Daoy (cell line): ENCODE data around the gene HAUS3. TPM values are rescaled to one million over a fixed set of nuclear protein-coding genes. Genes with fewer than 3 reads are reported as not detected.
A peak's percentile ranks its signal among the peaks of the same experiment; 100 is the strongest.

Source experiments
- DNase-seq: peaks from one replicate; pipeline ENCODE4 v3.0.0-alpha.2; 2015; ENCODE audit warnings: low read depth
- total RNA-seq: library from RNA; depleted of rRNA; stranded (reverse); fragments of >200 nt; shearing (Covaris generic); gene quantifications from 2 replicates; pipeline ENCODE4 v1.2.3, GENCODE V29; 2014

Gene HAUS3
- total RNA-seq, 1 experiment from 2014 or later, result 13.4 TPM

- DNase-seq, result no peak
Observed at GRCh38 chr4:2263926-2264321, 22.0 kb upstream of the HAUS3 start.

- DNase-seq, result no peak
Observed at GRCh38 chr4:2262944-2263250, 21.0 kb upstream of the HAUS3 start.

DNA sequence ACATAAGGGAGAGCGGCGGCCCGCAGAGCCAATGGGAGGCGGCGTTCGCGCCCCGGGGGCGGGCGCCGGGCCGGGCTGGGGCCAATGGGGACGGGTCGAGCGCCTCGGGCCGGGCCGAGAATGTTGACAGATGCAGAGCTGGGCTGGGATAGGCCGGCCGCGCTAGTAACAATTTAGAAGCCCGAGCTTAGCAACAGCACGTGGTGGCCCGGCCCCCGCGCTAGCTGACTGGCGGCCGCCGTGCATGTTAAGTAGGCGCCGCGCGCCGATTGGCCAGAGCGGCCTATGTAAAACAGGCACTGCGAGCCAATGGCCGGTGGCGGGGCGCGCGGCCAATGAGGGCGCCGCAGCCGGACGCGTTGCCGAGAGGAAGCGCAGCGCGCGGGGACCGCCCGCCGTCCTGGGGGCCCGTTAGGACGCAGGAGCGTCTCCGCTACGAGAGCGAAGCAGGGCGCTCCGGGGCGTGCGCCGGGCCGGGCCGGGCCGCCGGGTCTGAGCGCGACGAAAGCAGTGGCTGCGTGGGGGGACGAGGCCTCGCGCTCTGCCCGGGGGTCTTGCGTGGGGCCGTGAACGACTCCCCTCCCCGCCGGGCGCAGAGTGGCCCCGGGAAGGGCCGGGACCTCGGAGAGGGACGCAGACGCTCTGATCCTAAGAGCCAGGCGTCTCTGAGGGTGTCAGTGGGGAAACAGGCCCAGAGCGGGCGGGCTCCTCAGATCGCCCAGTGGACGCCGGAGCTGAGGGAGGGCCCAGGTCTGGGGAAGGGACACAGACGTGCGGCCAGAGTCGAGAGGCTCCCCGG, 20.4 kb upstream of the HAUS3 start:
- peak; percentile 100 for DNase-seq

GRCh38 chr4:2261853-2262144, 19.9 kb upstream of the HAUS3 start, which contains the start of gene MXD4:
TSS of gene MXD4 (minus strand) at chr4:2262109. CDS start at chr4:2261980, 129 bp downstream.
- no peak for DNase-seq

DNA sequence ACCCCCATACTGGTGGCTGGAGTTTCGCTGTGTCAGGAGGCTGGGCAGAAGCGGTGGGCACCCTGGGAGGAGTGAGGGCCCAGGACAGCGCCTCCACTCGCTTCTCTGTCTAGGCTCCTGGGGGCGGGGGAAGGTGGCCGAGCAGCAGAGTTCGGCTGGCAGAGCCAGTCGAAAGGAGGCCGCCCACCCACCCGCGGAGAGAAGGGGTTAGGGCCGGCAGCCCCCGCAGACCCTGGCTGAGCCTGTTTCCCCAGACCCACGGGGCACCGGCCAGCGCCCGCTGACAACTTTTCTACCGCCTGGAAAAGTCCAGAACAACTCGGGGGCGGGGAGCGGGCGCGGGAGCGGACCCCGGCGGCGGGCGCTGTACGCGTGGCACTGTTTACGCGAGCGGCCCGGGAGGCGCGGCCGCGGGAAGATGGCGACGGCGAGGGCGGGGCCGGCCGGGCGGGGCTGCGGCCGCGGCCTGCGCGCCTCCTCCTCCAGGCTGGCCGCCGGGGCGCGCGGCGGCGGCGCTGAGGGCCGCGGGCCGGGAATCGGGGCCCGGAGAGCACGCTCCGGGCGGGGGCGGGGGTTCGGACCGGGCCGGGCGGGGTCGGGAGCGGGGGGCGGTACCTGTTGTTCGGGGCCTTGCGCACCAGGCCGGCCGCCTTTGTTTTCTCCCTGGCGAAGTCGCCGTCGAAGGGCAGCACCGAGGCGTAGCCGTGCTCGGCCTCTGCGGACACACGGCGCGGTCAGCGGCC, 19.4 kb upstream of the HAUS3 start:
- DNase-seq, result peak; percentile 64

GRCh38 chr4:2260344-2261109, 18.6 kb upstream of the HAUS3 start:
- no peak for DNase-seq

DNA sequence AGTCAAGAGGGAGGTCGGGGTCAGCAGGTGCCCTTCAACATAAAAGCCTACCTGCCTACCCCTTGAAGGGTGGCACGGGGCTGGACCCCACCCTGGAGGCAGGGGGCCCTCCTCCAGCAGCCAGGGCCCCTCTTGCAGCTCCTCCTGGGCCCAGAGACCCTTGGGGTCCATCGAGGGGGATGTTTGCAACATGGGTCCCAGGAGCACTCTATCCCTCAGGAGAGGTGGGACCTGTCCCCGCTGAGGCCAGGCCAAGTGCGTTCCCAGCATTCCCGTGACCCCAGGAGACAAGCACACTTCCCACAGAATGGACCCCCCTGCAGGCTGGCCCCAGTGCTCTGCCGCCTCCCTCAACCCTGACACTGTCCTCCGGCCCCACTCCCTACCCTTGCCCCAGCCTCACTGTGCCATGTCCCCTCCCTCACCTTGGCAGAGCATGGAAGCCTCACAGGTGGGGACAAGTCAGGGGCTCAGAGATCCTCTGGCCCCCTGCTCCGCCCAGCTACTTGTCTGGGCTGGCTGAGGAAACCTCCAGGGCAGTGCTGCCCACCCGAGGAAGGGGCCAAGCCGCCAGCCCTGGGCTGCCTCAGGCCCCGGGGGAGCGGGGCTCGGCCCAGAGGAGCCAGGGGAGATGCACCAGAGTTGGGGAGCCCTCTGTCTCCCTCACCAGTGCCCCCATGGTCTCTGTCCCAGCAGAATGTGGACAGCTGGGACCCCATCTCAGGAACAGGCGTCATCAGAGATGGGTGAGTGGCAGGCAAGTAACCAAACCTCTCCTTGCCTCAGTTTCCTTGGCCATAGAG, 17.8 kb upstream of the HAUS3 start:
- DNase-seq, result no peak

- peak; percentile 2 for DNase-seq
Observed at GRCh38 chr4:2259036-2259540, 17.2 kb upstream of the HAUS3 start.

- peak; percentile 1 for DNase-seq
Observed at GRCh38 chr4:2258091-2259035, 16.4 kb upstream of the HAUS3 start.

GRCh38 chr4:2257361-2258081, 15.6 kb upstream of the HAUS3 start:
- DNase-seq, result peak; percentile 1

GRCh38 chr4:2256781-2257191, 14.9 kb upstream of the HAUS3 start:
- peak; percentile 3 for DNase-seq

- DNase-seq, result peak; percentile 2
Observed at GRCh38 chr4:2256156-2256731, 14.3 kb upstream of the HAUS3 start.

- peak; percentile 39 for DNase-seq
Observed at GRCh38 chr4:2255501-2256155, 13.7 kb upstream of the HAUS3 start.

DNA sequence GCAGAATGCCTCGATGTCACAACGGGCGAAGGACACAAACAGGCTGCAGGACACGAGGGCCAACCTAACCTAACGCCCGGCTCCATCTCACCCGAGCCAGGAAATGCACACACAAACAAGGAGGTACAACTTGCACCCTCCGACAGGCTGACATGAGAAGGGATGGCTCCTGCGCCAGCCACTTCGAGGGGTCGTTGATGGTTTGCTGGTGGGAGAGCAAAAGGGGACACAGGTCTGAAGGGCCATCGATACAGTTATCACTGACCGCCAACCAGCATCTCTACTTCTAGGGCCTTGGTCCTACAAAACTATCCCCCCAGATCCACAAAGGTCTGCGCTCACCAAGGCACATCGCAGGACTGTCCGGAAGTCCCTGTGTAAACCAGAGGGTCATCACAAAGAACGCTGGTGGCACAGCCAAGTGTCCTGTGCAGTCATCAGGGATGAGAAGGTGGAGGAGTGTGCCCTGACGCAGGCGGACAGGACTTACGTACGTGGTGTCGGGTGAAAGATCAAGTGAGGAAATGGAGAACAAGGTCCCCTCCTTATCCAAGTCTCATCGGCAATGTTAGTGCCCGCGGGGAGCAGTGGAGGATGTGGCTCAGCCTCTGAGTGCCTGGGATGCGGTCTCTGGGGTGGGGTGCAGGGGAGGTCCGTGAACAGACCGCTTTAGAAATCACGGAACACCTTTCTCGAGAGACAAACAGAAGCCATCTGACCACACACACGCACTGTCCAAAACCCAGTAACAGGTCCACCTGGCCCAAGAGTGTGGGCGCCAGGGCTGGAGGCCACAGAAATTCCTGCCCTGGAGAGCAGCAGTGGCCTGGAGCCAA, 13.0 kb upstream of the HAUS3 start:
- DNase-seq, result peak; percentile 1

DNA sequence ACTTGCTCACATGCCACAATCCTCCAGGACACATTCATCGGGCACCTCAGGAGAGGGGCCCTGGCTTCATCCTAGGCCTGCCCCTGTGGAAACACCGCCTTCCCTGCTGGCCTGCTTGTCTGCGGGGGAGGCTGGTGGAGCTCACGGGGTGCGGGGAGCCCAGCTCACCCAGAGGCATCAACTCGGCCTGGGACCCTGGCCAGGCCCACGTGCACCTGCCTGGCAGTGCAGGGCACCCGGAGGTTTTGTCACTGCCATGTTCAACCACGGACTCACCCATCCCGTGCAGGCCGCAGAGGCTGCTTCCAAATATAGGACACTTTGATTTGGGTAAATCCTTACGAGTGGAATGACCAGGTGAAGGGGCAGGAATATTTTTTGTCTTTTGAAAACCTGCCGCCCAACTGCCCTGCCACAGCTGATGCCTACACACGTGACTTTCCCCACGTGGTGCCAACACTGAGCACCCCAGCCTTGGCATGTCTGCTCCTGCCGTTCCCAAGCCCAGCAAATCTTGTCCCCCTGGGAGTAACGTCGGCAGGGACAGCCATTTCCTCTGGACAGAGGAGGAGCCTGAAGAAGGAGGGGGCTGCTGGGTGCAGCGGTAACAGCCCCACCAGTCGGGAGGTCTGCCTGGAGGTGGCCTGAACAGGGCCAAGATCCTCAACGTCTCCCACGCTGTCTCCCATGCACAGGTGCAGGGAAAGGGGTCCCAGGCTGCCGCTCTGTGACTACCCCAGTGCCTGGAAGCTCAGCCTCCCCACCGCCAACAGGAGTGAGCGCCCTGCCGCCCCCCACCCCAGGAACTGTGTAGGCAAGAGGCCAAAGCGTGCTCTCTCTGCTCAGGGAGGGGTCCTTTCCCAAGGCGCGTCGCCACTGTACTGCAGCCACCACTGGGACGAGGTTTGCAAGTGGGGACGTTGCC, 11.5 kb upstream of the HAUS3 start:
- DNase-seq, result no peak

GRCh38 chr4:2252530-2253091, 10.7 kb upstream of the HAUS3 start:
- no peak for DNase-seq
